Uterus (tissue), 4 donors: ENCODE measurements around the gene PMS1. TPM values are rescaled to one million over a fixed set of nuclear protein-coding genes. Genes with fewer than 3 reads are reported as not detected.

Source experiments
- DNase-seq, 2 donors: peaks; one replicate each; pipeline ENCODE4 v3.0.0-alpha.2; 2019 to 2020
- H3K27ac ChIP-seq, 2 donors: fragments of 200-600 bp; sonication (generic); 1 replicate in 1 of 2; 2 replicates in 1 of 2; pipeline ENCODE4 v1.5.1; 2016 to 2018
- H3K27me3 ChIP-seq, 2 donors: fragments of 200-600 bp; sonication (generic); one replicate each; pipeline ENCODE4 v1.5.1; 2018 to 2019; ENCODE audit warnings: control low read depth in 1 of 2
- H3K36me3 ChIP-seq, 2 donors: fragments of 200-600 bp; sonication (generic); one replicate each; pipeline ENCODE4 v1.5.1; 2019; ENCODE audit warnings: control low read depth in 1 of 2
- H3K4me1 ChIP-seq, 2 donors: fragments of 200-600 bp; sonication (generic); one replicate each; pipeline ENCODE4 v1.5.1; 2018 to 2019; ENCODE audit warnings: control low read depth in 1 of 2
- H3K4me3 ChIP-seq, 2 donors: fragments of 200-600 bp; sonication (generic); 1 replicate in 1 of 2; 2 replicates in 1 of 2; pipeline ENCODE4 v1.5.1; 2018 to 2019; ENCODE audit warnings: mild to moderate bottlenecking in 1 of 2
- H3K9me3 ChIP-seq, 2 donors: fragments of 200-600 bp; sonication (generic); one replicate each; pipeline ENCODE4 v1.5.1; 2019; ENCODE audit warnings: control low read depth in 1 of 2
- POLR2A ChIP-seq, 2 donors: fragments of 450-650 bp; IDR thresholded peaks; one replicate each; pipeline ENCODE4 v1.6.1; 2016; ENCODE audit warnings: antibody characterized with exemption in 2 of 2, mild to moderate bottlenecking in 1 of 2, moderate library complexity in 1 of 2
- intact Hi-C: fragments of 100-400 bp; cut with DNase I; formaldehyde crosslinking; loops from one replicate; pipeline ENCODE4 v1.15.1; 2023; ENCODE audit warnings: low total_unique reads
- total RNA-seq, 4 donors: library from RNA; depleted of rRNA in 3 of 4; stranded (reverse); fragments of >200 nt in 3 of 4; gene quantifications; one replicate each; pipeline versions ENCODE4 v1.1.0 to v1.2.4, GENCODE V29; 2014 to 2023
- TF ChIP-seq, protein P1 (sequence below), 4 experiments: fragments of 200-600 bp in 2 of 4; fragments of 450-650 bp in 2 of 4; sonication (generic) in 2 of 4; IDR thresholded peaks; one replicate each; pipeline ENCODE4 v1.5.1; 2016 to 2019; ENCODE audit warnings: antibody characterized with exemption in 4 of 4, mild to moderate bottlenecking in 2 of 4, moderate library complexity in 1 of 4
- donor health status: DM: yes; HTN: yes; CAD: no.

PMS1 gene
- total RNA-seq, 4 donors from 2014 or later: 25.0 to 149 (median 58.5) TPM

DNA sequence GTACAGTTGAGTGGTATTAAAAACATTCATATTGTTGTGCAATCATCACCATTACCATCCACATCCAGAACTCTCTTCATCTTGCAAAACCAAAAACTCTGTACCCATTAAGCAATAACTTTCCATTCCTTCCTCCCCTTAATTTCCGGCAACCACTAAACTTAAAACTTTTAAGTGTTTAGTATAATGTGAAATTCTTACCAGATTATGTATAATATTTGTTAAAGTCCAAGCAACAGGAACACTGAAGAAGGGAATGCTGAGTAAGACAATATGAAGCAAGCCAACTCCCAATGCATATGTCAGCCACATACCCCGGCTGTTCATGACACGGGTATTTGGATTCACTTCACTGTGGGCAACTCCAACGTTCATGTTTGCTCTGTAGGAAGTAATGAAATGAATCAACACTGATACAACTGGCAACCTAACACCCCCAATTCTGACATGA is 2.0 kb upstream of the PMS1 start:
- H3K4me1 ChIP-seq: peaks cover 0 to 13% of the 10 kb centered on the region in 2 donors
- H3K9me3 ChIP-seq: no peaks in the 10 kb centered on the region
- H3K36me3 ChIP-seq: no peaks in the 10 kb centered on the region
- H3K4me3 ChIP-seq: no peak overlapping the region
- no peak overlapping the region for H3K27ac ChIP-seq
- no peaks in the 10 kb centered on the region for H3K27me3 ChIP-seq
- no peak for TF ChIP-seq POLR2A (IDR thresholded peaks at IDR 0.05)
- TF ChIP-seq, protein P1, sequence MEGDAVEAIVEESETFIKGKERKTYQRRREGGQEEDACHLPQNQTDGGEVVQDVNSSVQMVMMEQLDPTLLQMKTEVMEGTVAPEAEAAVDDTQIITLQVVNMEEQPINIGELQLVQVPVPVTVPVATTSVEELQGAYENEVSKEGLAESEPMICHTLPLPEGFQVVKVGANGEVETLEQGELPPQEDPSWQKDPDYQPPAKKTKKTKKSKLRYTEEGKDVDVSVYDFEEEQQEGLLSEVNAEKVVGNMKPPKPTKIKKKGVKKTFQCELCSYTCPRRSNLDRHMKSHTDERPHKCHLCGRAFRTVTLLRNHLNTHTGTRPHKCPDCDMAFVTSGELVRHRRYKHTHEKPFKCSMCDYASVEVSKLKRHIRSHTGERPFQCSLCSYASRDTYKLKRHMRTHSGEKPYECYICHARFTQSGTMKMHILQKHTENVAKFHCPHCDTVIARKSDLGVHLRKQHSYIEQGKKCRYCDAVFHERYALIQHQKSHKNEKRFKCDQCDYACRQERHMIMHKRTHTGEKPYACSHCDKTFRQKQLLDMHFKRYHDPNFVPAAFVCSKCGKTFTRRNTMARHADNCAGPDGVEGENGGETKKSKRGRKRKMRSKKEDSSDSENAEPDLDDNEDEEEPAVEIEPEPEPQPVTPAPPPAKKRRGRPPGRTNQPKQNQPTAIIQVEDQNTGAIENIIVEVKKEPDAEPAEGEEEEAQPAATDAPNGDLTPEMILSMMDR (IDR thresholded peaks at IDR 0.05): no peak
- no peak for DNase-seq
- intact Hi-C loops: no loop called here

DNA sequence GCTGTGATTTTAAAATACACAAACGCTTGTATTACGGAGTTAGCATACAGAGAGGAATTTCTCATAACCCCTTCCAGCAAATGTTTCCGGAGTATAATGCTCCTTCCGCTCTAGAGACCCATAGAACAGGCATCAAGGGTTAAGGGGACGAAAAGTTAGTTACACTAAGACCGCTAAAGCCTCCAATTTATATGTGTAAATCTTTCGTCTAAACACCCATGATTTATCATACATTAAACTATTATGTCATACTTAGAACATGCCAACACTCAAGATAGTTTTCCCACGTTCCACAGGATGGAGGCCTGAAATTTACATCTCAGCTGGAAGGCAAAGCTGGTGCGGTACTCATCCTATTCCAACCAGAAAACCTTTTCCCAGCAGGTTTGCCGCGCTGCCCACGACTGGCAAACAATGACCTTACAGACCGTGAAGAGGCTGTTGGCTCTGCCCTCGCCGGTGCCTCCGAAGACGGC is 761 bp upstream of the PMS1 start:
- Histone ChIP-seq H3K36me3 (no peaks in the 10 kb centered on the region), H3K4me3 (peak overlapping the region; percentile 66 to 81), H3K27ac (peak overlapping the region; percentile 93 to 96), H3K27me3 (no peaks in the 10 kb centered on the region), H3K4me1 (peaks cover 0 to 13% of the 10 kb centered on the region in 2 donors), H3K9me3 (no peaks in the 10 kb centered on the region)
- intact Hi-C loops: no loop called here
- no peak for TF ChIP-seq POLR2A (IDR thresholded peaks at IDR 0.05)
- TF ChIP-seq, protein P1 (IDR thresholded peaks at IDR 0.05): no peak
- no peak for DNase-seq

DNA sequence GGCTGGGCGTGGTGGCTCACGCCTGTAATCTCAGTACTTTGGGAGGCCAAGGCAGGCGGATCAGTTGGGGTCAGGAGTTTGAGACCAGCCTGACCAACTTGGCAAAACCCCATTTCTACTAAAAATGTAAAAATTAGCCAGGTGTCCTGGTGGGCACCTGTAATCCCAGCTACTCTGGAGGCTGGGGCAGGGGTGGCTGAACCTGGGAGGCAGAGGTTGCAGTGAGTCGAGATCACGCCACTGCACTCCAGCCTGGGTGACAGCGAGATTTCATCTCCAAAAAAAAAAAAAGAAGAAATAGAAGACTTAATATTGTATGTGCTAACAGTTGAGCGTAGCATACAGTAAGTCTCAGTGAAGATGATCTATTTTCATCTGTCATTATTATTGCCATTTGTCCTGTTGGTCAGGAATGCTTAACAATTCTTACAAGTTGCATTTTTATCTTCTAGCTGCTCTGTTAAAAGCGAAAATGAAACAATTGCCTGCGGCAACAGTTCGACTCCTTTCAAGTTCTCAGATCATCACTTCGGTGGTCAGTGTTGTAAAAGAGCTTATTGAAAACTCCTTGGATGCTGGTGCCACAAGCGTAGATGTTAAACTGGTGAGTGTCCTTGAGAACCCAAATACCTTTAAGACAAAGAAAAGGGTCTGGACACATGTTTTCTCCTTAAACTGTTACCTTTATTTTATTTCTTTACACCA is 7.2 kb downstream of the PMS1 start:
- Histone ChIP-seq H3K4me3 (no peak overlapping the region), H3K4me1 (no peaks in the 10 kb centered on the region), H3K27me3 (no peaks in the 10 kb centered on the region), H3K36me3 (no peaks in the 10 kb centered on the region), H3K9me3 (no peaks in the 10 kb centered on the region), H3K27ac (no peak overlapping the region)
- no peak for DNase-seq
- TF ChIP-seq POLR2A (IDR thresholded peaks at IDR 0.05): no peak
- TF ChIP-seq, protein P1 (IDR thresholded peaks at IDR 0.05): no peak
- intact Hi-C loops: no loop called here

DNA sequence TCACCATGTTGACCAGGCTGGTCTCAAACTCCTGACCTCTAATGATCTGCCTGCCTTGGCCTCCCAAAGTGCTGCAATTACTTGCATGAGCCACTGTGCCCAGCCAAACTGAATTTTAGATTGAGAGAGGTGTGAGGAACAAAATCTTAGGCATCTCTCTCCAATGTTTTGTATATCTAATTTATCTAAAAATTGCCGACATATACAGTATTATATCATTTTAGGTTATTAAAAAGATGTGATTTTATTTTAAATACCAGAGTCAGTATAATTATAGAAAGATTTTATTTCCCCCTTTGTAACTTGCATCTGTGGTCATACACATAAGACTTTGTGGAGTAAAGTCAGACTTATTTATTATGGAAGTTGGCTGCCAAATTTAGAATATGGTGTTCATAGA is 10.1 kb downstream of the PMS1 start:
- TF ChIP-seq, protein P1 (IDR thresholded peaks at IDR 0.05): no peak
- TF ChIP-seq POLR2A (IDR thresholded peaks at IDR 0.05): no peak
- H3K4me3 ChIP-seq: no peak overlapping the region
- intact Hi-C loops: no loop called here
- H3K27ac ChIP-seq: no peak overlapping the region
- H3K4me1 ChIP-seq: no peaks in the 10 kb centered on the region
- no peaks in the 10 kb centered on the region for H3K9me3 ChIP-seq
- DNase-seq: no peak
- no peaks in the 10 kb centered on the region for H3K36me3 ChIP-seq
- H3K27me3 ChIP-seq: no peaks in the 10 kb centered on the region

DNA sequence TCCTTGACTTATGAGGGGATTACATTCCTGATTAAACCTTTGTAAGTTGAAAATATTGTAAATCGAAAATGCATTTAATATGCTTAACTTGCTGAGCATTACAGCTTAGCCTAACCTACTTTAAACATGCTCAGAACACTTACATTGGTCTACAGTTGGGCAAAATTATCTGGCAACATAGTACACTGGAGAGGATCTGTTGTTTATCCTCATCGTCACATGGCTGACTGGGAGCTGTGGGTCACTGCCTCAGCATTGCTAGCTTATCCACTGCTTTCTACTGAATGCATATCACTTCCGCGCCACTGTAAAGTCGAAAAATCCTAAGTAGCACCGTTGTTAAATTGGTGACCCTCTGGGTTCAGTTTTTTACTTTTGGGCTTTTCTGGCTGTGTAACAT is 13.7 kb downstream of the PMS1 start:
- no peak for DNase-seq
- Histone ChIP-seq H3K4me1 (no peaks in the 10 kb centered on the region), H3K4me3 (no peak overlapping the region), H3K27me3 (no peaks in the 10 kb centered on the region), H3K9me3 (no peaks in the 10 kb centered on the region), H3K27ac (no peak overlapping the region), H3K36me3 (no peaks in the 10 kb centered on the region)
- TF ChIP-seq POLR2A (IDR thresholded peaks at IDR 0.05): no peak
- TF ChIP-seq, protein P1 (IDR thresholded peaks at IDR 0.05): no peak
- intact Hi-C loops: no loop called here
